DMS 273 treated with DMSO at 0.1 percent for 48 hours (cell line): ENCODE data around the gene ZACN.

Experiments used
- DNase-seq: peaks from one replicate; lab custom pipeline; 2025; lab: John Stamatoyannopoulos, UW

The ZACN gene

GRCh38 chr17:76104140-76104895 lies 25.3 kb downstream of the ZACN start:
- DNase-seq = no peak

- DNase-seq = no peak
Observed at GRCh38 chr17:76104896-76105231, 25.9 kb downstream of the ZACN start.

- DNase-seq = peak; percentile 48
Observed at GRCh38 chr17:76106703-76107102, 27.7 kb downstream of the ZACN start.

- no peak for DNase-seq
Observed at GRCh38 chr17:76107509-76107908, 28.5 kb downstream of the ZACN start.

- DNase-seq = no peak
Observed at GRCh38 chr17:76111956-76112355, 33.0 kb downstream of the ZACN start.

- no peak for DNase-seq
Observed at GRCh38 chr17:76115138-76115754, 36.3 kb downstream of the ZACN start.

DNA sequence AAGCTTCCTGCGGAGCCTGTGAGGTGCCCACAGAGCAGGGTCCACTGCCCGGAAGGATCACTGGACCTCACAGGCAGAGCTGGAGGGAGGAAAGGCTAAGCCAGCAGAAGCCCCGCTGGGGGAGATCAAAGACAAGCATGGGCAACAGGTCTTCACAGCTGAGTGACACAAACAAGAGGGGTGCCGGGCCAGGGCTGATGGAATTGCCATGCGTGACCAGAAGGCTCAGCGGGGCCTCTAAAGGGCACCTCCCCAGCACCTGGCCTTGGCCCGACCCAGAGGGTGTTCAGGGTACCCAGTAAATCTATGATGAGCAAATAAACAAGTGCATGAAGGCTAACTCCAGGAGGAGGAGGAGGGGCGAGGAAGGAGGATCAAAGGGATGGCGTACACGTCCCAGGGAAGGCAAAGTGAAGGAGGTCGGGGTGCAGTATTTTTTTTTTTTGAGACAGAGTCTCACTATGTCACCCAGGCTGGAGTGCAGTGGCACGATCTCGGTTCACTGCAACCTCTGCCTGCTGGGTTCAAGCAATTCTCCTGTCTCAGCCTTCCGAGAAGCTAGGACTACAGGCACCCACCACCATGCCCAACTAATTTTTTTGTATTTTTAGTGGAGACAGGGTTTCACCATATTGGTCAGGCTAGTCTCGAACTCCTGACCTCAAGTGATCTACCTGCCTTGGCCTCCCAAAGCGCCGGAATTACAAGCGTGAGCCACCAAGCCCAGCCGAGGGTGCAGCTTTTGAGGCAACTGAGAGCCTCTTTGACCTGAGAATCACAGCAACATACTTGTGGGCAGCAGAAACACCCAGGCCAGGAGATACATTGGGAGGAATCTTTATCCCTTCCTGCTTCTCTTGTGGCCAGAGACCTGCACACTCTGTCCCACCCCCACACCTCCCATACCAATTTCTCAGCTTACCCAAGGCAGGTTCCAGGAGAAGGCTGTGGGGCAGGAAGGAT lies 40.7 kb downstream of the ZACN start:
- no peak for DNase-seq

GRCh38 chr17:76120658-76121008 lies 41.7 kb downstream of the ZACN start:
- DNase-seq = no peak

GRCh38 chr17:76121932-76122430 lies 43.0 kb downstream of the ZACN start:
- DNase-seq = no peak

DNA sequence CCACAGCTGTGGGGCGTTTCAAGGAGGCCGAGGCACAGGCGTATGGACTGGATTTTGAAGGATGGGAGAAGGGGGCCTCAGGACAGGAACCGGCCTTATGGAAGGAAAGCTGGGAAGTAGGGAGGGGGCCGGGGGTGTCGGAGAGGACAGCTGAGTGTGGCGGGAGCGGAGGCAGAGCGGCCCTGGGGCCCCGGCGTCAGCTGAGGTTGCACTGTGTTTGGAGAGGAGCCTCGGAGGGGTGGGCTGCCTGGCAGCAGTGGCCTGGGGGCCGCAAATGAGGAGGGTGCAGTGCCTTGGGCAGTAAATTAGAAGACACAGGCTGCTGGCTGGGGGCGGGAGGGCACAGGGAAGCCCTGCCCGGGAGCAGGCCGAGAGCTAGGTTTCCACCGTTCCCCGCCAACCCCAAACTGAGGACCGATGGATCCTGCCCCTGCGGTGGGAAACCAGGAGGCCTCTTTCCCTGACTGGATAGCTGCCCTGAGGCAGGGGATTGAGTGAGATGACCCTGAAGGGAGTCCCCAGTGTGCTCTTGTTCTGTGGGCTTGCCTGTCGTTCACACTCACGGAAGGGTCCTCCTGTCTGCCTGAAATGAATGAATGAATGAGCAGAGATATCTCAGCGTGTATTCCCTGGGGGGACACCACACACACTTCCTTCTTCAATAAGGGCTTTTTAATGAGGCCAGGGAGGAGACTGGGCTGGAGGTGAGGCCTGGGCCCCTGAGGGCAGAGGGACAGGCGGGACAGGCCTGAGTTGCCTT lies 43.6 kb downstream of the ZACN start:
- no peak for DNase-seq

GRCh38 chr17:76123191-76123499 lies 44.2 kb downstream of the ZACN start:
- DNase-seq = no peak

DNA sequence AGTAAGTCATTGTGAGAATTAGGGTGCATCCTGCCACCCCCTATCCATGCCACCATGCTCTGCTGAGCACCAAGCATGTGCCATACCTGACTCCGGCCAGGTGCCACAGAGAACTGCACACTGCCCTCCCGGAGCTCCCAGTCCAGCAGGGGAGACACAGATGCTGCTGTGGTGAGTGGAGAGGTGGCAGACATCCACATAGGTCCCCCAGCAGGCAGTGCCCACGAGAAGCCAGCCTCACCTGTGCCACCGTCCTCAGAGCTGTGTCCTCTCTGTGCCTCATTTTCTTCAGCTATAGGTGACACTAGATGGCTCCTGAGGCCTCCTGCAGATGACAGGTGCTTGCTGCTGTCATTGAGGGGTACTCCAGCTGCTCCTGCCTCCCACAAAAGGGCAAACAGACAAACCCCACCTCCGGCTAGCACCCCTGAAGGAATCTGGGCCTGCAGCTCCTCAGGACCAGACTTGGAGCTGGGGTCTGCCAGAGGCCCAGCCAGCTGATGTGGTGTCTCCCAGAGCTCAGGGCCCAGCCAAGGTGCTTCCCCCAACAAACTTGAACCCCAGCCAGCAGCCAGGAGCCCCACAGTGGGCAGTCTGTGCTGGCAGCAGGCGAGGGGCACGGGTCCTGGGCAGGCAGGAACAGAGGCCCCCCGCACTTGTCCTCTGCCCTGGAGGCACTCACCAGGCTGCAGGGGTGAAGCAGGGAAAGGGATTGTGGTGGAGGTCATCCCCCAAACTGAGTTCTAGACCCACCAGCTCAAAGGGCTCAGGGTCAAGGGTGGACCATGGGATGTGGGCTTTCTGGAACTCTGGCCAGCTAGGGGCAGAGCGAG lies 45.0 kb downstream of the ZACN start:
- DNase-seq = no peak

GRCh38 chr17:76124582-76125390 lies 45.8 kb downstream of the ZACN start:
- DNase-seq = no peak

DNA sequence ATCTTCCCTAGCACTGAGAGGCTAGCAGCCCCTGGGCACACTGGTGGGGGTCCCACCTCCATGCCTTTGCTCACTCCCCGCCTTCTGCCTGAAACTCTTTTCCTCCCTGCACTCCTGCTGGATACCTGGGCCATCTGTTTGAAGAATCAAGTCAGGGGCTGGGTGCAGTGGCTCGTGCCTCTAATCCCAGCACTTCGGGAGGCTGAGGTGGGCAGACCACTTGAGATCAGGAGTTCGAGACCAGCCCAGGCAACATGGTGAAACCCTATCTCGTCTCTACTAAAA lies 46.4 kb downstream of the ZACN start:
- no peak for DNase-seq

DNA sequence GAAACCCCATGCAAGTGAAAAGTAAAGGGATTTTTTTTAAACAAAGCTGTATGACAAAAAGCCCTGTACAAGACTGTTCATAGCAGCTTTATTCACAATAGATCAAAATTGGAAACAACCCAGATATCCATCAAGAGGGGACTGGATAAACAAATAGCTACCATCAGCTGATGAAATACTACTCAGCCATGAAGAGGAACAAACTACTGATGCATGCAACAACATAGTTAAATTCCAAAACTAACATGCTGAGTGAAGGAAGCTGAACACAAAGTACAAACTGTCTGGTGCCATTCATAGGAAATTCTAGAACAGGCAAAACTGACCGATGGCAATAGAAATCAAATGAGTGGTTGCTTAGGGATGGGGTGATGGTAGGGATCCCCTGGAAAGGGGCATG lies 46.9 kb downstream of the ZACN start:
- no peak for DNase-seq

DNA sequence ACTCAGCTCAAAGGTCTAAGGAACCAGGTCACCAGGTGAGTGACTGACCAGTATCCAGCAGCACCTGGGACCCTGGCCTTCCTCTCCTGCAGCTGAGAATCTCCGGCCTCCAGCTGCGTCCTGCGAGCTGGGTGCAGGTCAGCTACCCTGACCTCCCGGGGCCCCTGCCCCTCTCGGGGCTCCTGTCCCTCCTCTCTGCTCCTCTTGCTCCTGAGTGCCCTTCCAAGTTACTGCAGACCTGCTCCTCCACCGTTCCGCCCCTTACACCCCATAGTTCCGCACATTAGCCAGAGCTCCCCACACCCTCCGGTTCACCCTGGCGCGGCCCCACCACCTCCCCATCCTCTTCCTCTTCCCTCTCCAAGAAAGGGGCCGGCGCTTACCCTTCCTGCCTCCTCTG lies 51.5 kb downstream of the ZACN start:
- no peak for DNase-seq

- no peak for DNase-seq
Observed at GRCh38 chr17:76131051-76131691, 52.2 kb downstream of the ZACN start.

GRCh38 chr17:76131692-76132573 lies 53.0 kb downstream of the ZACN start:
- DNase-seq = no peak
